Stimulated activated CD4-positive, alpha-beta T cell treated with anti-CD3 and anti-CD28 coated beads, Interleukin-1b, Interleukin-23, amount 100 ng/mL, for 4 hours (primary cell): ENCODE measurements around the gene LGALS1.
"Not testable (repeated sequence)": the region's sequence is repeated elsewhere in the genome, so short reads cannot be mapped to it uniquely, and the experiment has no call there.

Experiments used
- DNase-seq, 2 donors: peaks; one replicate each; pipeline ENCODE4 v3.0.0-alpha.2; 2020; ENCODE audit warnings: low read depth in 2 of 2

The LGALS1 gene

GRCh38 chr22:37717235-37717634 is 41.8 kb downstream of the LGALS1 start:
- DNase-seq, result not testable (repeated sequence)

DNA sequence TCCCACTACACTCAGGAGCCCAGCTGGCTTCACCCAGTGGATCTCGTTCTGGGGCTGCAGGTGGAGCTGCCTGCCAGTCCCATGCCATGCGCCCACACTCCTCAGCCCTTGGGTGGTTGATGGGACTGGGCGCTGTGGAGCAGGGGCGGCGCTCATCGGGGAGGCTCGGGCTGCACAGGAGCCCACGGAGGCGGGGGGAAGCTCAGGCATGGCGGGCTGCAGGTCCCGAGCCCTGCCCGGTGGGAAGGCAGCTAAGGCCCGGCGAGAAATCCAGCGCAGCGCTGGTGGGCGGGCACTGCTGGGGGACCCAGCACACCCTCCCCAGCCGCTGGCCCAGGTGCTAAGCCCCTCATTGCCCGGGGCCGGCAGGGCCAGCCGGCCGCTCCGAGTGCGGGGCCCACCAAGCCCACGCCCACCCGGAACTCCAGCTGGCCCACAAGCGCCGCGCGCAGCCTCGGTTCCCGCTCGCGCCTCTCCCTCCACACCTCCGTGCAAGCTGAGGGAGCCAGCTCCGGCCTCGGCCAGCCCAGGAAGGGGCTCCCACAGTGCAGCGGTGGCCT is 42.4 kb downstream of the LGALS1 start:
- not testable (repeated sequence) for DNase-seq

- no peak for DNase-seq
Observed at GRCh38 chr22:37725551-37726240, 50.3 kb downstream of the LGALS1 start.

DNA sequence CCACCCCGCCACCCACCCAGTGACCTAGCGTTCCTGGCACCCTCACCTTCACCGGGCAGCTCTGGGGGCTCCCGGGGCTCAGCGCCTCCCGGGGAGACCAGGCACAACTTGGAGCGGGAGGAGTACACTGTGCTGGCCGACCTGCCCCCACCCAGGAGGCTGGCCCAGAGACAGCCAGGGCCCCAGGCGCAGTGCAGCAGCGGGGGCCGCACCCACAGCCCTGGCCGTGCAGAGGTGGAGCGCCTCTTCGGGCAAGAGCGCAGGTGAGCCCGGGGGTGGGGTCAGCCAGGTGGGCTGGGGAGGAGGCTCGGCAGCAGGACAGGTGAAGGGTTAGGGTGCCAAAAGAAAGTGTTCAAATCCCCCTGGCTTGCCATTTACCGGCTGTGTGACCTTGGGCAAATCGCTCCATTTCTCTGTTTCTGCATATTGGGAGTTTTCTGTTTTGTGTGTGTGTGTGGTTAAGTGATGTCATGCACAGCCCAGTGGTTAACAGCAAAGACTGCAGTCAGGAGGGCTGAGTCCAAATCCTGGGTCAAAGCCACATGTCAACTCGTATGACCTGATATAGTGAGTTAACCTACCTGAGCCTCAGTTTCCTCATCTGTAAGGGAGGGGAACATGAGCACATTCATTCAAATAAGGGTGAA is 50.9 kb downstream of the LGALS1 start:
- DNase-seq, result no peak

- no peak for DNase-seq
Observed at GRCh38 chr22:37728620-37729019, 53.2 kb downstream of the LGALS1 start.
